Choroid plexus epithelial cell (primary cell): ENCODE data around the gene STYX.
"Not testable (repeated sequence)": the region's sequence is repeated elsewhere in the genome, so short reads cannot be mapped to it uniquely, and the experiment has no call there.

Source experiments
- DNase-seq: peaks from one replicate; pipeline ENCODE4 v3.0.0-alpha.2; 2010; ENCODE audit warnings: low read depth
- H3K4me3 ChIP-seq: 2 replicates; pipeline ENCODE4 v1.5.1; 2011; ENCODE audit warnings: low read depth, mild to moderate bottlenecking, control low read depth, low read length, moderate library complexity
- TF ChIP-seq, protein P1 (sequence below): conservative IDR thresholded peaks from 2 replicates; pipeline ENCODE4 v1.5.1; 2011; ENCODE audit warnings: low read depth, mild to moderate bottlenecking, control low read depth, inconsistent platforms, low read length, moderate library complexity

Gene STYX

GRCh38 chr14:52724360-52724644 lies 5.7 kb upstream of the STYX start:
- TF ChIP-seq, protein P1, sequence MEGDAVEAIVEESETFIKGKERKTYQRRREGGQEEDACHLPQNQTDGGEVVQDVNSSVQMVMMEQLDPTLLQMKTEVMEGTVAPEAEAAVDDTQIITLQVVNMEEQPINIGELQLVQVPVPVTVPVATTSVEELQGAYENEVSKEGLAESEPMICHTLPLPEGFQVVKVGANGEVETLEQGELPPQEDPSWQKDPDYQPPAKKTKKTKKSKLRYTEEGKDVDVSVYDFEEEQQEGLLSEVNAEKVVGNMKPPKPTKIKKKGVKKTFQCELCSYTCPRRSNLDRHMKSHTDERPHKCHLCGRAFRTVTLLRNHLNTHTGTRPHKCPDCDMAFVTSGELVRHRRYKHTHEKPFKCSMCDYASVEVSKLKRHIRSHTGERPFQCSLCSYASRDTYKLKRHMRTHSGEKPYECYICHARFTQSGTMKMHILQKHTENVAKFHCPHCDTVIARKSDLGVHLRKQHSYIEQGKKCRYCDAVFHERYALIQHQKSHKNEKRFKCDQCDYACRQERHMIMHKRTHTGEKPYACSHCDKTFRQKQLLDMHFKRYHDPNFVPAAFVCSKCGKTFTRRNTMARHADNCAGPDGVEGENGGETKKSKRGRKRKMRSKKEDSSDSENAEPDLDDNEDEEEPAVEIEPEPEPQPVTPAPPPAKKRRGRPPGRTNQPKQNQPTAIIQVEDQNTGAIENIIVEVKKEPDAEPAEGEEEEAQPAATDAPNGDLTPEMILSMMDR = no peak
- no peak for DNase-seq
- no peak overlapping the region for H3K4me3 ChIP-seq

- H3K4me3 ChIP-seq, DNase-seq: not testable (repeated sequence)
Measured at GRCh38 chr14:52727509-52727908, 2.5 kb upstream of the STYX start.

DNA sequence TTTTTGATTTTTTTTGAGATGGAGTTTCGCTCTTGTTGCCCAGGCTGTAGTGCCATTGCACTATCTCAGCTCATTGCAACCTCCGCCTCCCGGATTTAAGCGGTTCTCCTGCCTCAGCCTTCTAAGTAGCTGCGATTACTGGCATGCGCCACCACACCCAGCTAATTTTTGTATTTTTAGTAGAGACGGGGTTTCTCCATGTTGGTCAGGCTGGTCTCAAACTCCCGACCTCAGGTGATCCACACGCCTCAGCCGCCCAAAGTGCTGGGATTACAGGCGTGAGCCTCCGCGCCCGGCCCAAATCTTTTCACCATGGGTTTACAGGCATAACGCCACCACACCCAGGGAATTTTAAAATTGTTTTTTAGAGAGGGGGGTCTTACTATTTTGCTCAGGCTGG lies 931 bp upstream of the STYX start:
- DNase-seq = not testable (repeated sequence)

GRCh38 chr14:52729585-52729924 lies 411 bp upstream of the STYX start:
- peak overlapping the region; percentile 46 for H3K4me3 ChIP-seq
- TF ChIP-seq, protein P1 = no peak
- DNase-seq = no peak

More for the DNA sequence above, 931 bp upstream of the STYX start:
- not testable (repeated sequence) for H3K4me3 ChIP-seq

DNA sequence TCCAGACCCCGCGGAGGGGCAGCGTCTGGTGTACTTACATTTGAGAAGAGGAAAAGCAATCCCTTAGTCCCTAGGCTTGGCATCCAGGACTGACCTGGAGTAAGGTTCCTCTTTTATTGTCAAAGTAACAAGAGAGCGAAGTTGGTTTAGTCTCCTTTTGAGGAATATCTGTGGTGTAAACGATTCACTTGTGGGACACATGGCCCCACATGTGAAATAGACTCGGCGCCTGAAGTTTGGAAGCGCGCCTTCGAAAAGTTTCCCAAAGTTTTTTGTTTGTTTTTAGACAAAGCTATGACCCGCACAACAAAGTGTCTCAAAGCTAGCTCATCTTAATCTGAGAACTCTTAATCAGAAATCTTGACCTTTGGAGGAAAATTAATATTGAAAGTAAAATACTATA lies 744 bp downstream of the STYX start:
- TF ChIP-seq, protein P1 = no peak
- H3K4me3 ChIP-seq = peak overlapping the region; percentile 75
- peak; percentile 30 for DNase-seq

GRCh38 chr14:52733824-52734223 lies 3.9 kb downstream of the STYX start:
- no peak for DNase-seq
- TF ChIP-seq, protein P1 = no peak
- no peak overlapping the region for H3K4me3 ChIP-seq

DNA sequence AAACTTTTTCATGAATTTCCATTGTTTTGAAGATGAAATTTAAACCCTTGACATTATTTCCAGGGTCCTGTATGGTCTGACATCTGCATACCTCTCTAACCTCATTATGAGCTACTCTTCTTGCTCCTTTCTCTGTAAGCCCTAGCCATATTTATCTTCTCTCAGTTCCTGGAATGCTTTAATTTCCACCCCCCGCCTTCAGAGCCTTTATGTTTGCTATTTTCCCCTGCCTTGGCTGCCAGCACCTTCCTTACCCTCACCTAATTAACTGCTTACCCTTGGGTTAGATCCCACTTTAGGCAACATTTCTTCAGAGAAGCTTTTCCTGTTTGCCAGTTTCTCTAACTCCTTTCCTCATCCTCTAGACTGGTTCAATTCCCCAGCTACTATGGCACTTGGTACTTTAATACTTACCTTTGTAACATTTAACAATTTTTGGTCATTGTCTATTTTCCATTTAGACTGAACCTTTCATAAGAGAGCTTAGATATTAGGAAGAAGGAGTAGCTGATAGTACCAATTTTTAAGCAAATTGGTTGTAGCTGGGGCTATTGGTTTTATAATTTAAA lies 6.0 kb downstream of the STYX start:
- DNase-seq = peak; percentile 50
- TF ChIP-seq, protein P1 = no peak
- no peak overlapping the region for H3K4me3 ChIP-seq

- TF ChIP-seq, protein P1 = no peak
- no peak overlapping the region for H3K4me3 ChIP-seq
- DNase-seq = no peak
Measured at GRCh38 chr14:52738409-52738808, 8.4 kb downstream of the STYX start.
